GM19025 (cell line): ENCODE measurements around the gene CD302.
"Not testable (repeated sequence)": the region's sequence is repeated elsewhere in the genome, so short reads cannot be mapped to it uniquely, and the experiment has no call there.

Experiments
- ATAC-seq: cut with Tn5 transposase; IDR thresholded peaks from one replicate; pipeline ENCODE4 v1.9.1; 2021; ENCODE audit warnings: mild to moderate bottlenecking, low read depth, moderate library complexity; ENCODE audit not compliant: unreplicated experiment

CD302 gene, protein sequence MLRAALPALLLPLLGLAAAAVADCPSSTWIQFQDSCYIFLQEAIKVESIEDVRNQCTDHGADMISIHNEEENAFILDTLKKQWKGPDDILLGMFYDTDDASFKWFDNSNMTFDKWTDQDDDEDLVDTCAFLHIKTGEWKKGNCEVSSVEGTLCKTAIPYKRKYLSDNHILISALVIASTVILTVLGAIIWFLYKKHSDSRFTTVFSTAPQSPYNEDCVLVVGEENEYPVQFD

GRCh38 chr2:159797543-159798375 is at the start of gene CD302:
TSS of gene CD302 (minus strand) at chr2:159798208. CDS start at chr2:159798198, 10 bp downstream.
- ATAC-seq, result no peak

- ATAC-seq, result no peak
These were observed 48.6 kb upstream of the CD302 start for GRCh38 chr2:159846564-159846963.

- ATAC-seq, result no peak
These were observed 42.6 kb upstream of the CD302 start for GRCh38 chr2:159840616-159841015.

- no peak for ATAC-seq
These were observed 34.9 kb upstream of the CD302 start for GRCh38 chr2:159832858-159833257.

- ATAC-seq, result no peak
These were observed 34.0 kb upstream of the CD302 start for GRCh38 chr2:159832026-159832425.

- ATAC-seq, result no peak
These were observed 31.4 kb upstream of the CD302 start for GRCh38 chr2:159829376-159829775.

DNA sequence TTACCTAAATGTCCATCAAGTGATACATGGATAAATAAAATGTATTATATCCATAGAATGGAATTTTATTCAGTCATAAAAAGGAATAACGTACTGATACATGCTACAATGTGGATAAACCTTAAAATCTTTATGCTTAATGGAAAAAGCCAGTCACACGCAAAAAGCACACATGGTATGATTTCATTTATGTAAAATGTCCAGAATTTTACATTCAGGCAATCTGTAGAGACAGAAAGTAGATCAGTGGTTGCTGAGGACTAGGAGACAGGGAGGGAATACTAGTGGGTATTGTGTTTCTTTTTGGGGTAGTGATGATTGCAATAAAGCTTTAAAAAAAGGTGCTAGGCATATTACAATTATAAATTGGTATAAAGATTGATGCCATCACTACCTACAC is 30.7 kb upstream of the CD302 start:
- no peak for ATAC-seq

DNA sequence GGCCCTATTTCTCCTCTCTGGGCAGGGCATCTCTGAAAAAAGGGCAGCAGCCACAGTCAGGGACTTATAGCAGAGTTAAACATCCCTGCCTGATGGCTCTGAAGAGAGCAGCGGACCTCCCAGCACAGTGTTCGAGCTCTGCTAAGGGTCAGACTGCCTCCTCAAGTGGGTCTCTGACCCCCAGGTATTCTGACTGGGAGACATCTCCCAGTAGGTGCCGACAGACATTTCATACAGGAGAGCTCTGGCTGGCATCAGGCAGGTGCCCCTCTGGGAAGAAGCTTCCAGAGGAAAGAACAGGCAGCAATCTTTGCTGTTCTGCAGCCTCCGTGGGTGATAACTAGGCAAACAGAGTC is 24.4 kb upstream of the CD302 start:
- not testable (repeated sequence) for ATAC-seq

DNA sequence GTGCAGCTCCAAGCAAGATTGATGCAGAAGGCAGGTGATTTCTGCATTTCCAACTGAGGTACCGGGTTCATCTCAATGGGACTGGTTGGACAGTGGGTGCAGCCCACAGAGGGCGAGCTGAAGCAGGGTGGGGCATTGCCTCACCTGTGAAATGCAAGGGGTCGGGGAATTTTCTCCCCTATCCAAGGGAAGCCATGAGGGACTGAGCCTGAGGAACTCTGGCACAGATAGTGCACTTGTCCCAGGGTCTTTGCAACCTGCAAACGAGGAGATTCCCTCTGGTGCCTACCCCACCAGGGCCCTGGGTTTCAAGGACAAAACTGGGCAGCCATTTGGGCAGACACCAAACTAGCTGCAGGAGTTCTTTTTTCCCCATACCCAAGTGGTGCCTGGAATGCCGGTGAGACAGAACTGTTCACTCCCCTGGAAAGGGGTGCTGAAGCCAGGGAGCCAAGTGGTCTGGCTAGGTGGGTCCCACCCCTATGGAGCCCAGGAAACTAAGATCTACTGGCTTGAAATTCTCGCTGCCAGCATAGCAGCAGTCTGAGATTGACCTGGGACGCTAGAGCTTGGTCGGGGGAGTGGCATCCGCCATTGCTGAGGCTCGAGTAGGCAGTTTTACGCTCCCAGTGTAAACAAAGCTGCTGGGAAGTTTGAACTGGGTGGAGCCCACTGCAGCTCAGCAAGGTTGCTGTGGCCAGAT is 23.9 kb upstream of the CD302 start:
- ATAC-seq, result not testable (repeated sequence)

DNA sequence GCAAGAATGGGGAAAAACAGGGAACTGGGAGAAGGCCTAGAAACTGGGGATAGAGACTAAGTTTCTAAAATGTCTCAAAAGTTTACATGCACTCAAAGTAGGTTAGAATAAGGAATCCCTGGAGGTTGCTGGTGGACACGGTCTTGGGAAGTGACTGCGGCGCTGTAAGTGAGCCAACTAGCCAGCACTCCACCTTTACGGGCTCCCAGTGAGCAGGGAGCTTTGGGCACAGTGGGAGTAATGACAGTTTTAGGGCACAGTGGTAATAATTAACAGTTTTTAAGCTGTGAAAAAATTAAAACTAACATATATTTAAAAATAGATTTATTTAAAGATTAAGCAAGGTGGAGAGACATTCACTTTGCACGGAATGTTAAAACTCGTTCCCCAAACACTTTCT is 20.9 kb upstream of the CD302 start:
- ATAC-seq, result no peak

DNA sequence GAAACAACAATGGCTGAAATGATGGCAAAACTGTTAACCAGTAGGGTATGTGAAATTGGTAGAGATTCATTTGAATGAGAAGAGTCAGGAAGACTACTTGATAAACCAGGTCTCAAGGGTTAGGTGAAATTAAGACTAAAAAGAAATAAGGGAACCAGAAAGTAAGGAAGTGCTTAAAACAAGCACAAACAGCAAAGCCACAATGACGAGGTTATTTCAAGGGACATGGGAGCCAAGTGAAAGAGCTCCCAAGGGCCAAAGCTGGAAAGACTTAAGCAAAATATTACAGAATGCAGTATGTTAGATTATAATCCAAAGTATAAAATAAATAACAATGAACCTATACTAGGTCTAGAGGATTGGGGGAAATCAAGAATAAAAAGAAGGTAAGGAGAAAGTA is 19.3 kb upstream of the CD302 start:
- no peak for ATAC-seq

DNA sequence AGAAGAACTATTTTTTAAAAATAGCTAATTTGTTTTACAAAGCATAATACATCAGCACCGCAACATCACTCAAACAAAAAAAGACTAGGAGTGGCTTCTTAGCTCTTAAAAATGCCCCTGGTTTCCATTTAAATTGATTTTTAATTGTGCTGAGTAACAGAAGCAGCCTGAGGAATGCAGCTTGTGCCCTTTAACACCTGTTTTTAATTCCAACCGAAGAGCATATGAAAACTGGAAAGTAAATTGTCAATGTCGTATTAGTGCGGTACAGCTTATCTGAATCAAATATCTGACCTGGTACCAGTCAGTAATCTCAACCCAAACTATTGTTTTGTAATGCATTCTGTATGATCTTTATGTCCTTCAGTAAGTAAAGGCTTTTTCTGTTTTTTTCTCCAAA is 13.2 kb upstream of the CD302 start:
- ATAC-seq, result no peak

- ATAC-seq, result no peak
These were observed 10.0 kb upstream of the CD302 start for GRCh38 chr2:159808032-159808425.

GRCh38 chr2:159807183-159808031 is 9.4 kb upstream of the CD302 start:
- ATAC-seq, result no peak

- no peak for ATAC-seq
These were observed 6.9 kb upstream of the CD302 start for GRCh38 chr2:159804941-159805340.

- no peak for ATAC-seq
These were observed 5.4 kb upstream of the CD302 start for GRCh38 chr2:159803235-159803962.

DNA sequence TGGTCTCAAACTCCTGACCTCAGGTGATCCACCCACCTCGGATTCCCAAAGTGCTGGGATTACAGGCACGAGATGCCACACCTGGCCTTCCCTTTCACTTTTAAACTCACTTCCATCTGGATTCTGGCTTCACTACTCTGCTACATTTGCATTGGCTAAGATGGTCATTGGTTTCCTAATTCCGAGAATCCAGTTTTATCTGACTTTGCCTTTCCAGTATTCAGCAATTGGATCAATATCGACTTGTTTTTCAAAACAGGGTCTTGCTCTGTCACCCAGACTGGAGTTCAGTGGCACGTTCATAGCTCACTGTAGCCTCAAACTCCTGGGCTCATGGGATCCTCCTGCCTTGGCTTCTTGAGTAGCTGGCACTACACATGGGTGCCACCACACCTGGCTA is 4.7 kb upstream of the CD302 start:
- no peak for ATAC-seq

GRCh38 chr2:159799833-159800232 is 1.8 kb upstream of the CD302 start:
- no peak for ATAC-seq

DNA sequence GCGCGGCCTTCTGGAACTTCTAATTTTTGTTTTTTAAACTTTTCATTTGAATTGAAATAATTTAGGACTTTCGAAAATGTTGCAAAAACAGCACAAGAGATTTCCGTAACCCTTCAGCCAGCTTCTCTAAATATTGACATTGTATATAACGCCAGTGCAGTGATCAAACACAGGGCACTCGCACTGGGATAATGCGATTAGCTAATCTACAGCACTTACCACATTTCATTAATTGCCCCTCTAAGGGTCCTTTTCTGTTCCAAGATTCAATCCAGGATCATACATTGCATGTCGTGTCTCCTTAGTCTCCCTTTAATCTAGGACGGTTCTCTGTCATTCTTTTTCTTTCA is 343 bp upstream of the CD302 start:
- ATAC-seq, result no peak

DNA sequence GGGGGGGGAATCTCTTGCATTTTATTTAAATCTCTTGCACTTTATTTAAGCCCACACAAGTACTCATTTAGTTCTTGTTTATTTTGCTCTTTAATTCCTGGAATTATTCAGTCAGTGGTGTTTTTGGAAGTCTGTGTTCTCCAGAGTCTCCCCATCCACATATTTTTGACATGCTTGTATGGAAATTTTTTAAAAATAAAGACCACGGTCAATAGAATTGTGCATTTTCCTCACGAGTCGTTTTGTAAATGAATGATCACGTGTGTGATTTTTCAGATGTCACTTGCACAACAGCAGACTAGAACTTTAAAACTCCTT is 824 bp downstream of the CD302 start:
- ATAC-seq, result no peak
